K562 (cell line): ENCODE results near the gene TTC21A. TPM values are rescaled to one million over a fixed set of nuclear protein-coding genes. Genes with fewer than 3 reads are reported as not detected.

Source experiments
- CCNT2 ChIP-seq: IDR thresholded peaks from 2 replicates; pipeline ENCODE4 v1.6.1; 2011; ENCODE audit warnings: borderline replicate concordance, low read depth, mild to moderate bottlenecking, moderate library complexity, mixed read lengths, low read length; ENCODE audit not compliant: insufficient read length; ENCODE audit errors: extremely low read depth
- CEBPB ChIP-seq: fragments of 450-650 bp; IDR thresholded peaks from 2 replicates; pipeline ENCODE4 v1.6.1; 2016; ENCODE audit warnings: missing genetic modification characterization, missing compliant biosample characterization
- ETS2 ChIP-seq: IDR thresholded peaks from 2 replicates; pipeline ENCODE4 v1.6.1; 2016; ENCODE audit warnings: borderline replicate concordance, missing genetic modification characterization, mild to moderate bottlenecking, moderate library complexity, missing compliant biosample characterization; ENCODE audit not compliant: poor library complexity, severe bottlenecking
- FOXJ2 ChIP-seq: fragments of 200-800 bp; sonication (Bioruptor generic); IDR thresholded peaks from 2 replicates; pipeline ENCODE4 v1.6.1; 2016; ENCODE audit warnings: missing genetic modification characterization, missing compliant biosample characterization
- GATAD2A ChIP-seq: fragments of 450-650 bp; IDR thresholded peaks from 2 replicates; pipeline ENCODE4 v1.6.1; 2017
- HMGN3 ChIP-seq: IDR thresholded peaks from 2 replicates; pipeline ENCODE4 v1.6.1; 2011; ENCODE audit warnings: borderline replicate concordance, low read depth, mild to moderate bottlenecking, mixed read lengths, low read length; ENCODE audit not compliant: insufficient read length; ENCODE audit errors: extremely low read depth
- HNRNPLL ChIP-seq: fragments of 200-400 bp; formaldehyde crosslinking; IDR thresholded peaks from 2 replicates; pipeline ENCODE4 v1.6.1; 2017; ENCODE audit warnings: low read length, low read depth, mild to moderate bottlenecking; ENCODE audit not compliant: poor library complexity, severe bottlenecking
- KLF10 ChIP-seq: fragments of 250-450 bp; sonication (Bioruptor Pico); IDR thresholded peaks from 2 replicates; pipeline ENCODE4 v1.6.1; 2021; ENCODE audit warnings: matching md5 sums
- NCOA6 ChIP-seq: fragments of 450-650 bp; IDR thresholded peaks from 2 replicates; pipeline ENCODE4 v1.6.1; 2017; ENCODE audit warnings: mild to moderate bottlenecking
- NR4A1 ChIP-seq, 2 experiments: fragments of 250-450 bp in 1 of 2; fragments of 450-650 bp in 1 of 2; sonication (Bioruptor Pico) in 1 of 2; IDR thresholded peaks; 2 replicates each; pipeline versions ENCODE4 v1.4.0 to v1.6.1; 2016 to 2020; ENCODE audit warnings: mild to moderate bottlenecking in 2 of 2, missing compliant biosample characterization in 1 of 2, missing genetic modification characterization in 1 of 2, moderate library complexity in 1 of 2
- POLR2AphosphoS2 ChIP-seq: IDR thresholded peaks from 2 replicates; pipeline ENCODE4 v1.6.1; 2012; ENCODE audit warnings: low read length, improper control_type of control experiment
- RFX1 ChIP-seq: fragments of 450-650 bp; IDR thresholded peaks from 2 replicates; pipeline ENCODE4 v1.6.1; 2016; ENCODE audit warnings: mild to moderate bottlenecking, moderate library complexity
- SAFB ChIP-seq: fragments of 200-400 bp; formaldehyde crosslinking; IDR thresholded peaks from 2 replicates; pipeline ENCODE4 v1.6.1; 2017; ENCODE audit warnings: low read depth, low read length, borderline replicate concordance
- ZC3H11A ChIP-seq: IDR thresholded peaks from 2 replicates; pipeline ENCODE4 v1.6.1; 2012; ENCODE audit warnings: low read depth, low read length, improper control_type of control experiment
- ZNF134 ChIP-seq: fragments of 250-450 bp; sonication (Bioruptor Pico); conservative IDR thresholded peaks from 2 replicates; pipeline ENCODE4 v1.4.0; 2020
- ZNF140 ChIP-seq: fragments of 250-450 bp; sonication (Bioruptor Pico); IDR thresholded peaks from 2 replicates; pipeline ENCODE4 v1.8.0; 2021; ENCODE audit warnings: moderate library complexity, mild to moderate bottlenecking, inconsistent platforms
- ZNF24 ChIP-seq: fragments of 450-650 bp; IDR thresholded peaks from 2 replicates; pipeline ENCODE4 v1.6.1; 2016
- ZNF584 ChIP-seq: fragments of 200-800 bp; sonication (Bioruptor generic); IDR thresholded peaks from 2 replicates; pipeline ENCODE4 v1.6.1; 2016; ENCODE audit warnings: low read depth, mild to moderate bottlenecking, missing genetic modification characterization, missing compliant biosample characterization
- polyA plus RNA-seq, 8 experiments: library from polyadenylated mRNA; depleted of rRNA in 4 of 8; stranded (reverse) in 5 of 8; unstranded in 3 of 8; fragments of >200 nt; fragmentation: Nextera tagmentation in 2 of 8; fragmentation: Illumina TruSeq in 1 of 8; extraction: Ambion mirVana in 2 of 8; extraction: Trizol in 1 of 8; gene quantifications; 2 replicates each; pipeline versions ENCODE4 v1.2.1 to v1.2.3, GENCODE V29; 2011 to 2014; ENCODE audit warnings: inconsistent platforms in 1 of 8, missing spikeins in 1 of 8
- total RNA-seq, 7 experiments: library from RNA; depleted of rRNA in 6 of 7; stranded (reverse); fragments of >200 nt in 6 of 7; fragmentation: Illumina TruSeq in 2 of 7; extraction: Trizol in 2 of 7; gene quantifications; 2 replicates each; pipeline versions ENCODE4 v1.2.1 to v1.2.3, GENCODE V29; 2011 to 2021; ENCODE audit warnings: low replicate concordance in 1 of 7
- TF ChIP-seq, protein P1 (sequence below): sonication (generic); formaldehyde crosslinking; IDR thresholded peaks from 2 replicates; pipeline ENCODE4 v1.8.1; 2023; ENCODE audit warnings: mild to moderate bottlenecking, missing genetic modification reagents, moderate library complexity
- TF ChIP-seq, protein P2 (sequence below): fragments of 450-650 bp; formaldehyde crosslinking; IDR thresholded peaks from 2 replicates; pipeline ENCODE4 v1.4.0; 2022; ENCODE audit warnings: missing genetic modification characterization
- TF ChIP-seq, protein P3 (sequence below): sonication (generic); formaldehyde crosslinking; IDR thresholded peaks from 2 replicates; pipeline ENCODE4 v1.8.0; 2022; ENCODE audit warnings: mild to moderate bottlenecking, missing genetic modification reagents, borderline replicate concordance
- TF ChIP-seq, protein P4 (sequence below): fragments of 450-650 bp; formaldehyde crosslinking; conservative IDR thresholded peaks from 2 replicates; pipeline ENCODE4 v1.4.0; 2022; ENCODE audit warnings: mild to moderate bottlenecking, missing genetic modification characterization

TTC21A gene
- total and polyA plus RNA-seq, 9 of the 15 experiments (the other 6 are each of a cell fraction or from before 2014, with no cell fraction given): 0.22 to 1.4 (median 0.70) TPM

DNA sequence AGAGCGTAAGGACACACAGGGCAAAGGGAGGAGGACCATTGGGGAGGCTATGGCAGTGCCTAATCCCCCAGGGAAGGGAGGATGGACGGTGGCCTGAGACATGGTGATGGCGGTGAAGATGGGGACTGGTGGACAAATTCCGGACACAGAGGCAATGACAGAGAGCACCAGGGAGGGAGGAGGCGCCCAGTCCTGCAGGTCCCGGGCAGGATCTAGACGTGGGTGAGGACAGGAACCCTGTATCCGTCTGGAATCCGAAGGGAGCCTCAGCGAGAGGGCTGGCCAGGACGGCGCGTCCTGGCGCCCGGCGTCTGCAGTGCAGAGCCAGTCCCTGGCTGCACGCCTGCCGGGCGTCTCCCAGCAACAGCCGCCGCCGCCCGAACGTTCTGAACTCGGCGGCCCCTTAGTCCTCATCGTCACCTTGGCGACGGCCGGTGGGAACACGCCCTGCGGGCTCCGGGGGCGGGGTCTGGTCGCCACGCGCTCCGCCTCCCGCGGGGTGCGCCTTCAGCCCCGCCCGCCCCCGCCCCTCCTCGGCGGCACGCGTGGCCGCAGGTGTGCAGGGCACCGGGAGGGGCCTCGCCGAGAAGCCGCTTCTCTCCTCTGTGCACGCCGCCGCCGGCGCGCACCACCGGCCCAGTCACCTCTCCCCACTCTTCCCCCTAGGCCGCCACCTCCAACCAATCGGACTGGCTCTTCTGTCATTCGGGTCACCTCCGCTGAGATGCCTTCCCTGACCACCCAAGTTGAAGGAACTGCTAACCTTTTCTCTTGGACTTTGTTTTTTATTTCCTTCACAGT lies 73.3 kb downstream of the TTC21A start (continued):
- TF ChIP-seq NCOA6: no peak
- no peak for TF ChIP-seq ZNF134 (CRISPR knock-in tag)
- TF ChIP-seq, protein P1, sequence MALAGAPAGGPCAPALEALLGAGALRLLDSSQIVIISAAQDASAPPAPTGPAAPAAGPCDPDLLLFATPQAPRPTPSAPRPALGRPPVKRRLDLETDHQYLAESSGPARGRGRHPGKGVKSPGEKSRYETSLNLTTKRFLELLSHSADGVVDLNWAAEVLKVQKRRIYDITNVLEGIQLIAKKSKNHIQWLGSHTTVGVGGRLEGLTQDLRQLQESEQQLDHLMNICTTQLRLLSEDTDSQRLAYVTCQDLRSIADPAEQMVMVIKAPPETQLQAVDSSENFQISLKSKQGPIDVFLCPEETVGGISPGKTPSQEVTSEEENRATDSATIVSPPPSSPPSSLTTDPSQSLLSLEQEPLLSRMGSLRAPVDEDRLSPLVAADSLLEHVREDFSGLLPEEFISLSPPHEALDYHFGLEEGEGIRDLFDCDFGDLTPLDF (CRISPR knock-in tag): no peak
- TF ChIP-seq, protein P2, sequence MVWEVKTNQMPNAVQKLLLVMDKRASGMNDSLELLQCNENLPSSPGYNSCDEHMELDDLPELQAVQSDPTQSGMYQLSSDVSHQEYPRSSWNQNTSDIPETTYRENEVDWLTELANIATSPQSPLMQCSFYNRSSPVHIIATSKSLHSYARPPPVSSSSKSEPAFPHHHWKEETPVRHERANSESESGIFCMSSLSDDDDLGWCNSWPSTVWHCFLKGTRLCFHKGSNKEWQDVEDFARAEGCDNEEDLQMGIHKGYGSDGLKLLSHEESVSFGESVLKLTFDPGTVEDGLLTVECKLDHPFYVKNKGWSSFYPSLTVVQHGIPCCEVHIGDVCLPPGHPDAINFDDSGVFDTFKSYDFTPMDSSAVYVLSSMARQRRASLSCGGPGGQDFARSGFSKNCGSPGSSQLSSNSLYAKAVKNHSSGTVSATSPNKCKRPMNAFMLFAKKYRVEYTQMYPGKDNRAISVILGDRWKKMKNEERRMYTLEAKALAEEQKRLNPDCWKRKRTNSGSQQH (CRISPR knock-in tag): no peak
- no peak for TF ChIP-seq KLF10 (CRISPR knock-in tag)
- peak; percentile 20 for TF ChIP-seq HNRNPLL
- TF ChIP-seq ZNF24: no peak
- TF ChIP-seq CEBPB (tag): no peak
- peak; percentile 95 for TF ChIP-seq RFX1
- peak; percentile 91 for TF ChIP-seq HMGN3
- no peak for TF ChIP-seq ZC3H11A
- no peak for TF ChIP-seq ZNF584
- TF ChIP-seq, protein P3, sequence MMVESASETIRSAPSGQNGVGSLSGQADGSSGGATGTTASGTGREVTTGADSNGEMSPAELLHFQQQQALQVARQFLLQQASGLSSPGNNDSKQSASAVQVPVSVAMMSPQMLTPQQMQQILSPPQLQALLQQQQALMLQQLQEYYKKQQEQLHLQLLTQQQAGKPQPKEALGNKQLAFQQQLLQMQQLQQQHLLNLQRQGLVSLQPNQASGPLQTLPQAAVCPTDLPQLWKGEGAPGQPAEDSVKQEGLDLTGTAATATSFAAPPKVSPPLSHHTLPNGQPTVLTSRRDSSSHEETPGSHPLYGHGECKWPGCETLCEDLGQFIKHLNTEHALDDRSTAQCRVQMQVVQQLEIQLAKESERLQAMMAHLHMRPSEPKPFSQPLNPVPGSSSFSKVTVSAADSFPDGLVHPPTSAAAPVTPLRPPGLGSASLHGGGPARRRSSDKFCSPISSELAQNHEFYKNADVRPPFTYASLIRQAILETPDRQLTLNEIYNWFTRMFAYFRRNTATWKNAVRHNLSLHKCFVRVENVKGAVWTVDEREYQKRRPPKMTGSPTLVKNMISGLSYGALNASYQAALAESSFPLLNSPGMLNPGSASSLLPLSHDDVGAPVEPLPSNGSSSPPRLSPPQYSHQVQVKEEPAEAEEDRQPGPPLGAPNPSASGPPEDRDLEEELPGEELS: no peak
- TF ChIP-seq GATAD2A: no peak
- no peak for TF ChIP-seq ETS2 (tag)
- TF ChIP-seq, protein P4, sequence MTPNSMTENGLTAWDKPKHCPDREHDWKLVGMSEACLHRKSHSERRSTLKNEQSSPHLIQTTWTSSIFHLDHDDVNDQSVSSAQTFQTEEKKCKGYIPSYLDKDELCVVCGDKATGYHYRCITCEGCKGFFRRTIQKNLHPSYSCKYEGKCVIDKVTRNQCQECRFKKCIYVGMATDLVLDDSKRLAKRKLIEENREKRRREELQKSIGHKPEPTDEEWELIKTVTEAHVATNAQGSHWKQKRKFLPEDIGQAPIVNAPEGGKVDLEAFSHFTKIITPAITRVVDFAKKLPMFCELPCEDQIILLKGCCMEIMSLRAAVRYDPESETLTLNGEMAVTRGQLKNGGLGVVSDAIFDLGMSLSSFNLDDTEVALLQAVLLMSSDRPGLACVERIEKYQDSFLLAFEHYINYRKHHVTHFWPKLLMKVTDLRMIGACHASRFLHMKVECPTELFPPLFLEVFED (CRISPR knock-in tag): no peak
- TF ChIP-seq SAFB: peak; percentile 58; the same call in 1 of the 2 replicates
- TF ChIP-seq POLR2AphosphoS2: no peak
- TF ChIP-seq ZNF140 (CRISPR knock-in tag): no peak
- TF ChIP-seq NR4A1 (CRISPR knock-in tag; IDR thresholded peaks at IDR 0.05): 0 out of 2 replicates have a peak, but pooled peaks have one; percentile 82
- no peak for TF ChIP-seq NR4A1 (tag; IDR thresholded peaks at IDR 0.05)
- TF ChIP-seq CCNT2: peak; percentile 83
- TF ChIP-seq FOXJ2 (tag): peak; percentile 88; the same call in 1 of the 2 replicates
